GM19468 (cell line): Measurements from ENCODE around the gene MPHOSPH9.

Source experiments
- ATAC-seq: cut with Tn5 transposase; IDR thresholded peaks from one replicate; pipeline ENCODE4 v1.9.1; 2021; ENCODE audit warnings: mild to moderate bottlenecking, moderate library complexity, moderate number of reproducible peaks; ENCODE audit not compliant: unreplicated experiment; ENCODE audit errors: extremely low read depth

The MPHOSPH9 gene

DNA sequence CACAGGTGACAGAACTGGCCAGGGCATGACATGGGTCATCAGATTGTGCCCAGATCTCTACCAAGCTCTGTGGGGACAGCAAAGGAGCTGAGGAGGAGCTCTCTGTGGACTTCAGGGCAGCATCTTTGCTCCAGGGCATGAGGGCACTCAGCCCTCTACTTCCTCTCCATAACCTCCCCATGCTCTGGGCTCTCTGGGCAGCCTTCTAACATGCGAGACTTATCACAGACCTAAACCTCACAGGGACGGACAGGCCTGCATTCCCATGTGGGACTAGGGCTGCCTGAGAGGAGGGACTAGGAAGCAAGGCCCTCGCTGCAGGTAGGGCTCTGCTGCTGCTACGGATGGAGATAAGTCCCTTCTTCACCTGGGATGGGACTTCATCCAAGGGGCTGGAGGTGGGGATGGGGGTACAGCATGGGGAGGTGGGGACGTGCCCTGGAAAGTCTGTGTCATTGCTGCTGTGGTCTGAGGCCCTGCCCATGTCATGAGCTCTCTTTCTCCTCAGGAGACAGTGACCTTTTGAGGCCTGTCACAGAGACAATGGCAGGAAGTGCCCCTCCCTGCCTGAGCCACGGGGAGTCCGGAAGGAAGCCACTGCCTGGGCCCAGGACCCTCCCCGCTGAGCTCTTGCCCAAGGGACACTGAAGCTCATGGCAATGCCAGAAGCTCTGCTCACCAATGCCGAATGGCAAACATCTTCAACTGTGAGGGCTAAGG lies 126.1 kb downstream of the MPHOSPH9 start:
- ATAC-seq, result no peak

DNA sequence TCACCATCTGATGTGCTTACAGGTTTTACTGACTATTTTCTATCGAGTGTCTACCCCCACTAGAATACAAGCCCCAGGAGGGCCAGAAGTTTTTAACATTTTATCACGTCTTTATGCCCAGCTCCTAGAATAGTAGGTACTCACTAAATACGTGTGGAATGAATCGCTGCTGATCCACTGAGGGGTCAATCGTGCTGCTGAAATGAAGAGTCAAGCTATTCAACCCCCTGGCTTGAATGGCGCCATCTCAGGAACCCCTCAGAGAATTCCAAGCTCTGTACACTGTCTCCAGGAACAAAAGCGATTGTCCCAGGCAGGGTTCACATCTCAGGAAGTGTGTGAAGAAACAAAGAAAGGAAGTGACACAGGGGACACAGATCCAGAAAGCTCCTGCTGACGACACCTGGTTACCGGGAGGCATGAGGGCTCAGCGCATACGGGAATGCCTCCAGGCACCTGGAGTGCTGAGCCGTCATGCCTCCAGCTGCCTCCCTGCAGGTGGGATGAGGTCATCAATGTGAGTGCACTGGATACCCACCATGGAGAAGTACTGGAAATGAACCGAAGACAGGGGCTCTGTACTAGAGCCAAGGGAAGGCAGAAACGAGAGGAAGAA lies 127.6 kb downstream of the MPHOSPH9 start:
- ATAC-seq, result no peak

DNA sequence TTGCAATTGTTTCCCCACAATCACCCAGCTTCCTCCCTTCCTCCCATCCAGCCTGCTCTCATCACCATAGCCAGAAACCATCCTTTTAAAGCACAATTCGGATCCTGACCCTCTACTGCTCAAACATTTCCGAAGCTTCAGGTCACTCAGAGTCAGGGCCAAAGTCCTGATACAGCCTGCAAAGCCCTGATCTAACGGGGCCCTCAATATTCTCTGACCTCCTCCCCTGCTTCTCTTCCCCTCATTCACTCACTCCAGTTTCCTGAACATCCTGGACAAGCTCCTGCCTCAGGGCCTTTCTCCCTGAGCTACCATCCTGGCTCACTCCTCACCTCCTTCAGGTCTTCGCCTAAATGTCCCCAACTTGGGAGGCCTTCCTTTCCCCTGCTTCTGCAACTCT lies 128.1 kb downstream of the MPHOSPH9 start:
- ATAC-seq, result no peak
